Thoracic aorta (tissue), 2 donors: ENCODE data around the gene CTAGE4. TPM values are rescaled to one million over a fixed set of nuclear protein-coding genes. Genes with fewer than 3 reads are reported as not detected.
"Not testable (repeated sequence)": the region's sequence is repeated elsewhere in the genome, so short reads cannot be mapped to it uniquely, and the experiment has no call there.

Experiments
- ATAC-seq: fragments of 150-250 bp; one replicate; pipeline ENCODE4 v1.8.0; 2017; ENCODE audit warnings: low read depth; ENCODE audit not compliant: insufficient number of reproducible peaks, low FRiP score
- DNase-seq: peaks from one replicate; pipeline ENCODE4 v3.0.0-alpha.2; 2020; ENCODE audit warnings: low spot score
- H3K27ac ChIP-seq, 2 donors: fragments of 200-600 bp; sonication (generic); 1 replicate in 1 of 2; 2 replicates in 1 of 2; pipeline ENCODE4 v1.5.1; 2016; ENCODE audit warnings: mild to moderate bottlenecking in 2 of 2, moderate library complexity in 2 of 2
- H3K27me3 ChIP-seq: fragments of 200-600 bp; sonication (generic); replicated peaks from 2 replicates; pipeline ENCODE4 v1.6.0; 2016; ENCODE audit warnings: mild to moderate bottlenecking; ENCODE audit not compliant: insufficient read depth
- H3K36me3 ChIP-seq: fragments of 200-600 bp; sonication (generic); one replicate; pipeline ENCODE4 v1.5.1; 2016
- H3K4me1 ChIP-seq, 2 donors: fragments of 200-600 bp; sonication (generic); 1 replicate in 1 of 2; 2 replicates in 1 of 2; pipeline versions ENCODE4 v1.5.1 to v1.6.0; 2016; ENCODE audit warnings: low read depth in 2 of 2, mild to moderate bottlenecking in 1 of 2; ENCODE audit not compliant: control insufficient read depth in 1 of 2
- H3K4me3 ChIP-seq: fragments of 200-600 bp; sonication (generic); 2 replicates; pipeline ENCODE4 v1.5.1; 2016; ENCODE audit warnings: mild to moderate bottlenecking
- H3K9me3 ChIP-seq: fragments of 200-600 bp; sonication (generic); 2 replicates; pipeline ENCODE4 v1.5.1; 2016
- CTCF ChIP-seq: fragments of 200-600 bp; sonication (generic); IDR thresholded peaks from one replicate; pipeline ENCODE4 v1.5.1; 2019; ENCODE audit warnings: antibody characterized with exemption
- total RNA-seq, 2 donors: library from RNA; depleted of rRNA; stranded (reverse); fragments of >200 nt; gene quantifications; one replicate each; pipeline versions ENCODE4 v1.1.0 to v1.2.3, GENCODE V29; 2016

Gene CTAGE4, protein sequence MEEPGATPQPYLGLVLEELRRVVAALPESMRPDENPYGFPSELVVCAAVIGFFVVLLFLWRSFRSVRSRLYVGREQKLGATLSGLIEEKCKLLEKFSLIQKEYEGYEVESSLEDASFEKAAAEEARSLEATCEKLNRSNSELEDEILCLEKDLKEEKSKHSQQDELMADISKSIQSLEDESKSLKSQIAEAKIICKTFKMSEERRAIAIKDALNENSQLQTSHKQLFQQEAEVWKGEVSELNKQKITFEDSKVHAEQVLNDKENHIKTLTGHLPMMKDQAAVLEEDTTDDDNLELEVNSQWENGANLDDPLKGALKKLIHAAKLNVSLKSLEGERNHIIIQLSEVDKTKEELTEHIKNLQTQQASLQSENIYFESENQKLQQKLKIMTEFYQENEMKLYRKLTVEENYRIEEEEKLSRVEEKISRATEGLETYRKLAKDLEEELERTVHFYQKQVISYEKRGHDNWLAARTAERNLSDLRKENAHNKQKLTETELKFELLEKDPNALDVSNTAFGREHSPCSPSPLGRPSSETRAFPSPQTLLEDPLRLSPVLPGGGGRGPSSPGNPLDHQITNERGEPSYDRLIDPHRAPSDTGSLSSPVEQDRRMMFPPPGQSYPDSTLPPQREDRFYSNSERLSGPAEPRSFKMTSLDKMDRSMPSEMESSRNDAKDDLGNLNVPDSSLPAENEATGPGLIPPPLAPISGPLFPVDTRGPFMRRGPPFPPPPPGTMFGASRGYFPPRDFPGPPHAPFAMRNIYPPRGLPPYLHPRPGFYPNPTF
- total RNA-seq, result 1 to 10 TPM; 1.6 to 5.8 TPM

DNA sequence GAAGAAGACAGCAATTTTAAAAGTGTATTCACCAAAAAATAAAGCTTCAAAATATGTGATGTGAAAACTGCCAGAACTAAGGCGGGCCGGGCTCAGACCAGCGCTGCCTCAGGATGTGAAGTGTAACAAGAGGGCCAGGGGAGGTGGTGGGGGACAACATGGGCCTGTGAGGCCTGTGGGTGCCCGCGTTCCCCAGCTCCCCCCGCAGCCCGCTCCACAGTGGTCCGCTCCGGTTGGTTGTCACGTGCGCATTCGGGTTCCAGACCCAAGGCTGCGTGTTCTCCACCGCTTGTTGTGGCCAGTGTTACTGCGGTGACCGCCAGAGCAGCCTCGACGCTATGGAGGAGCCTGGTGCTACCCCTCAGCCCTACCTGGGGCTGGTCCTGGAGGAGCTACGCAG, at the start of gene CTAGE4:
Gene CTAGE4, plus strand, starts transcription at position 301 of the 400 bp plus-strand sequence. Its CDS starts 38 bp downstream, at position 339.
- DNase-seq, ATAC-seq, H3K27me3 ChIP-seq, H3K9me3 ChIP-seq, H3K36me3 ChIP-seq, H3K4me3 ChIP-seq, H3K4me1 ChIP-seq, H3K27ac ChIP-seq: not testable (repeated sequence)

GRCh38 chr7:144134116-144134515, 49.1 kb upstream of the CTAGE4 start:
- no peak for TF ChIP-seq CTCF
- Histone ChIP-seq H3K4me3 (no peak overlapping the region), H3K27ac (no peak overlapping the region), H3K36me3 (no peaks in the 10 kb centered on the region), H3K27me3 (no peaks in the 10 kb centered on the region), H3K9me3 (no peaks in the 10 kb centered on the region), H3K4me1 (no peaks in the 10 kb centered on the region)
- DNase-seq (no peak), ATAC-seq (no peak)

DNA sequence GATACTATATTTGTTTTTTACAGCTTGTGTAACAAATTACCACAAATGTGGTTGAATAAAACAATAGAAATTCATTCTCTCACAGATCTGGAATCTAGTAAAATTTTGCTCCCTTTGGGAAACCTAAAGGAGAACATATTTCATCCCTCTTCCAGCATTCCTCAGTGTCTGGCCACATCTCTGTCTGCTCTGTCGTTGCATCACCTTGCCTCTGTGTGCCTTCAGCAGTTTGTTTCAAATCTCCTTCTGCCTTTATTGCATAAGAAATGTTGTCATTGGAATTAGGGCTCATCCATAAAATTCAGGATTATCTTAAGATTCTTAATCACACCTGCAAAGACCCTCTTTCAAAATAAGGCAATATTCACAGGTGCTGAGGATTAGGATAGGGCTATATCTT, 45.8 kb upstream of the CTAGE4 start:
- Histone ChIP-seq H3K27ac (no peak overlapping the region), H3K4me3 (no peak overlapping the region), H3K27me3 (no peaks in the 10 kb centered on the region), H3K9me3 (no peaks in the 10 kb centered on the region), H3K36me3 (no peaks in the 10 kb centered on the region), H3K4me1 (no peaks in the 10 kb centered on the region)
- ATAC-seq (no peak), DNase-seq (no peak)
- TF ChIP-seq CTCF, result no peak

DNA sequence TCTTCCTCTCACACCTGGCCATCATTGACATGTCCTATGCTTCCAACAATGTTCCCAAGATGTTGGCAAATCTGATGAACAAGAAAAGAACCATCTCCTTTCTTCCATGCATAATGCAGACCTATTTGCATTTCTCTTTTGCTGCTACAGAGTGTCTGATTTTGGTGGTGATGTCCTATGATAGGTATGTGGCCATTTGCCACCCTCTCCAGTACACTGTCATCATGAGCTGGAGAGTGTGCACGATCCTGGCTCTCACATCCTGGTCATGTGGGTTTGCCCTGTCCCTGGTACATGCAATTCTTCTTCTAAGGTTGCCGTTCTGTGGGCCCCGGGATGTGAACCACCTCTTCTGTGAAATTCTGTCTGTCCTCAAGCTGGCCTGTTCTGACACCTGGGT, 41.1 kb upstream of the CTAGE4 start:
- Histone ChIP-seq H3K9me3 (no peaks in the 10 kb centered on the region), H3K36me3 (no peaks in the 10 kb centered on the region), H3K27me3 (no peaks in the 10 kb centered on the region), H3K27ac (no peak overlapping the region), H3K4me3 (no peak overlapping the region), H3K4me1 (no peaks in the 10 kb centered on the region)
- no peak for ATAC-seq
- no peak for TF ChIP-seq CTCF
- no peak for DNase-seq

GRCh38 chr7:144144426-144144825, 38.8 kb upstream of the CTAGE4 start:
- H3K36me3 ChIP-seq, result no peaks in the 10 kb centered on the region
- no peaks in the 10 kb centered on the region for H3K27me3 ChIP-seq
- no peak for DNase-seq
- H3K27ac ChIP-seq, result no peak overlapping the region
- TF ChIP-seq CTCF, result no peak
- no peak for ATAC-seq
- no peaks in the 10 kb centered on the region for H3K4me1 ChIP-seq
- peaks cover 12% of the 10 kb centered on the region for H3K9me3 ChIP-seq
- H3K4me3 ChIP-seq, result no peak overlapping the region
